Trophoblast cell (in vitro differentiated cells and primary cell): ENCODE measurements around the gene PRRX1.
A peak's percentile ranks its signal among the peaks of the same experiment; 100 is the strongest.

Experiments used
- DNase-seq, 2 donors: peaks; one replicate each; pipeline ENCODE4 v3.0.0-alpha.2; 2016
- H2AFZ ChIP-seq: 2 replicates; pipeline ENCODE4 v1.6.1; 2013; ENCODE audit warnings: low read length, moderate library complexity, mild to moderate bottlenecking; ENCODE audit not compliant: insufficient read depth, poor library complexity
- H2AK5ac ChIP-seq: 2 replicates; pipeline ENCODE4 v1.6.1; 2013; ENCODE audit warnings: mild to moderate bottlenecking, low read length
- H2BK120ac ChIP-seq: 2 replicates; pipeline ENCODE4 v1.6.1; 2013; ENCODE audit warnings: low read length, mild to moderate bottlenecking, moderate library complexity; ENCODE audit not compliant: insufficient read depth, poor library complexity
- H2BK12ac ChIP-seq: 2 replicates; pipeline ENCODE4 v1.6.1; 2013; ENCODE audit warnings: mild to moderate bottlenecking, low read length, moderate library complexity
- H2BK5ac ChIP-seq: 2 replicates; pipeline ENCODE4 v1.6.1; 2013; ENCODE audit warnings: low read length, low read depth, moderate library complexity, mild to moderate bottlenecking; ENCODE audit not compliant: poor library complexity
- H3K14ac ChIP-seq: 2 replicates; pipeline ENCODE4 v1.6.1; 2013; ENCODE audit warnings: mild to moderate bottlenecking, low read length
- H3K18ac ChIP-seq: 2 replicates; pipeline ENCODE4 v1.6.1; 2013; ENCODE audit warnings: mild to moderate bottlenecking, low read length
- H3K23ac ChIP-seq: 2 replicates; pipeline ENCODE4 v1.6.1; 2013; ENCODE audit warnings: low read length
- H3K27ac ChIP-seq: 2 replicates; pipeline ENCODE4 v1.5.1; 2013; ENCODE audit warnings: low read depth, mild to moderate bottlenecking, inconsistent platforms, low read length, moderate library complexity
- H3K27me3 ChIP-seq: 2 replicates; pipeline ENCODE4 v1.6.1; 2013; ENCODE audit warnings: inconsistent platforms, mild to moderate bottlenecking, low read length, moderate library complexity; ENCODE audit not compliant: insufficient read depth
- H3K36me3 ChIP-seq, 2 experiments: 1 replicate in 1 of 2; 2 replicates in 1 of 2; pipeline ENCODE4 v1.6.1; 2013; ENCODE audit warnings: low read length in 2 of 2, mild to moderate bottlenecking in 2 of 2, moderate library complexity in 1 of 2; ENCODE audit not compliant: insufficient read depth in 2 of 2, control insufficient read depth in 1 of 2
- H3K4ac ChIP-seq: 2 replicates; pipeline ENCODE4 v1.6.1; 2013; ENCODE audit warnings: low read depth, mild to moderate bottlenecking, low read length, moderate library complexity
- H3K4me1 ChIP-seq, 2 experiments: 1 replicate in 1 of 2; 2 replicates in 1 of 2; pipeline ENCODE4 v1.6.1; 2013; ENCODE audit warnings: low read length in 2 of 2, mild to moderate bottlenecking in 2 of 2, moderate library complexity in 1 of 2; ENCODE audit not compliant: insufficient read depth in 2 of 2, control insufficient read depth in 1 of 2
- H3K4me2 ChIP-seq: 2 replicates; pipeline ENCODE4 v1.6.1; 2013; ENCODE audit warnings: inconsistent platforms, mild to moderate bottlenecking, low read length, moderate library complexity
- H3K4me3 ChIP-seq: 2 replicates; pipeline ENCODE4 v1.5.1; 2013; ENCODE audit warnings: mild to moderate bottlenecking, low read depth, low read length, inconsistent platforms
- H3K79me1 ChIP-seq: one replicate; pipeline ENCODE4 v1.6.1; 2013; ENCODE audit warnings: low read length
- H3K79me2 ChIP-seq: 2 replicates; pipeline ENCODE4 v1.6.1; 2013; ENCODE audit warnings: low read length, mild to moderate bottlenecking; ENCODE audit not compliant: control insufficient read depth, insufficient read depth, poor library complexity
- H3K9ac ChIP-seq: 2 replicates; pipeline ENCODE4 v1.6.1; 2013; ENCODE audit warnings: mild to moderate bottlenecking, low read length
- H3K9me3 ChIP-seq: 2 replicates; pipeline ENCODE4 v1.6.1; 2013; ENCODE audit warnings: low read depth, mild to moderate bottlenecking, control low read depth, inconsistent platforms, low read length; ENCODE audit not compliant: insufficient read depth
- H4K12ac ChIP-seq: 2 replicates; pipeline ENCODE4 v1.6.1; 2013; ENCODE audit warnings: low read depth, mild to moderate bottlenecking, low read length, moderate library complexity
- H4K8ac ChIP-seq: 2 replicates; pipeline ENCODE4 v1.6.1; 2013; ENCODE audit warnings: low read depth, mild to moderate bottlenecking, low read length, moderate library complexity
- H4K91ac ChIP-seq: one replicate; pipeline ENCODE4 v1.6.1; 2013; ENCODE audit warnings: low read depth, mild to moderate bottlenecking, low read length, moderate library complexity
- WGBS: extraction: QIAGEN DNeasy Blood & Tissue Kit; methylation state at CpG from one replicate; pipeline ENCODE4 v1.1.7; 2013; ENCODE audit warnings: missing lambda C conversion rate; ENCODE audit not compliant: insufficient read length, insufficient coverage; ENCODE audit errors: extremely low coverage; 5-methylcytosine and 5-hydroxymethylcytosine counted together

The PRRX1 gene

DNA sequence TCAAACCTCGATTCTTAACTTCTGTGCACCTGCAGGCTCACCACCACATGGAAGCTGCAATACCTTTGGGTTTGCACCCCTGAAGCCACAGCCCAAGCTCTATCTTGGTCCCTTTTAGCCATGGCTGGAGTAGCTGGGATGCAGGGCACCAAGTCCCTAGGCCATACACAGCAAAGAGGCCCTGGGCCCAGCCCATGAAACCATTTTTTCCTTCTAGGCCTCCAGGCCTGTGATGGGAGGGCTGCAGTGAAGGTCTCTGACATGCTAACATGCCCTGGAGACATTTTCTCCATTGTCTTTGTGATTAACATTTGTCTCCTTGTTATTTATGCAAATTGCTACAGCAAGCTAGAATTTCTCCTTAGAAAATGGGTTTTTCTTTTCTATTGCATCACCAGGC is 79.2 kb downstream of the PRRX1 start:
- no peak overlapping the region for H2BK12ac ChIP-seq
- H2AFZ ChIP-seq: no peak overlapping the region
- no peak overlapping the region for H2AK5ac ChIP-seq
- peaks cover 6% of the 10 kb centered on the region for H3K9me3 ChIP-seq
- no peak for DNase-seq
- no peak overlapping the region for H3K23ac ChIP-seq
- H3K36me3 ChIP-seq: no peaks in the 10 kb centered on the region
- H3K27me3 ChIP-seq: no peaks in the 10 kb centered on the region
- H3K14ac ChIP-seq: no peak overlapping the region
- H3K4me1 ChIP-seq: no peaks in the 10 kb centered on the region
- WGBS: no CpG with 5 or more reads among the region's 1 CpG
- no peak overlapping the region for H3K18ac ChIP-seq
- no peak overlapping the region for H4K91ac ChIP-seq
- H3K9ac ChIP-seq: no peak overlapping the region
- no peak overlapping the region for H3K4ac ChIP-seq
- H3K27ac ChIP-seq: no peak overlapping the region
- no peaks in the 10 kb centered on the region for H3K79me1 ChIP-seq
- no peak overlapping the region for H4K8ac ChIP-seq
- H2BK5ac ChIP-seq: no peak overlapping the region
- H3K79me2 ChIP-seq: no peaks in the 10 kb centered on the region
- no peak overlapping the region for H4K12ac ChIP-seq
- H3K4me2 ChIP-seq: no peak overlapping the region
- no peak overlapping the region for H2BK120ac ChIP-seq
- H3K4me3 ChIP-seq: peak overlapping the region; percentile 44

GRCh38 chr1:170749549-170749948 is 85.6 kb downstream of the PRRX1 start:
- Histone ChIP-seq H2BK12ac (no peak overlapping the region), H3K4me2 (no peak overlapping the region), H3K18ac (no peak overlapping the region), H3K23ac (no peak overlapping the region), H2AFZ (no peak overlapping the region), H3K79me1 (no peaks in the 10 kb centered on the region), H4K91ac (no peak overlapping the region), H3K4ac (no peak overlapping the region), H3K79me2 (no peaks in the 10 kb centered on the region), H4K12ac (no peak overlapping the region), H2BK5ac (no peak overlapping the region), H3K4me1 (no peaks in the 10 kb centered on the region), H3K9me3 (no peaks in the 10 kb centered on the region), H3K27me3 (no peaks in the 10 kb centered on the region), H2BK120ac (no peak overlapping the region), H3K36me3 (no peaks in the 10 kb centered on the region), H3K27ac (no peak overlapping the region), H4K8ac (no peak overlapping the region), H3K4me3 (no peak overlapping the region), H3K14ac (no peak overlapping the region), H2AK5ac (no peak overlapping the region), H3K9ac (no peak overlapping the region)
- WGBS: no CpG with 5 or more reads among the region's 2 CpGs
- DNase-seq: no peak

GRCh38 chr1:170749959-170750358 is 86.0 kb downstream of the PRRX1 start:
- no CpG with 5 or more reads among the region's 2 CpGs for WGBS

DNA sequence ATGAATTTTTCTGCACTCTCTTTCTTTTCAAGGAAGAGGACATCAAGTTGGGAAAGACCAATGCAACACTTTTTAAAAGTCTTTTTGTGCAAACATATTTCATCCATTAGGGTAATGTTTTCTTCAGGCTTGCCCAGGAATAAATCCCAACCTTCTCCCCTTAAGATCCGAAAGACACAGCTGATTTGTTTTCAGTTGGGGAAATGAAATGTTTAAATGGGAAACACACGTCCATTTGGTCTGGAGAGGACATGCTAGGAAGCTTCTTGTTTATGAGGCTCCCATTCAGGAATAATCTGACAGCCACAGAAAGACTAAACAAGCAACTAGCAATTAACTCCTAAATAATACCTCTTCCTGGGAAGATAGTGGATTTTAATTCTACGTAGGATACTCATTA is 91.9 kb downstream of the PRRX1 start:
- no CpG with 5 or more reads among the region's 3 CpGs for WGBS
- no peak overlapping the region for H3K18ac ChIP-seq
- H3K4ac ChIP-seq: no peak overlapping the region
- H3K4me3 ChIP-seq: no peak overlapping the region
- DNase-seq: no peak
- no peak overlapping the region for H2AK5ac ChIP-seq
- H3K36me3 ChIP-seq: no peaks in the 10 kb centered on the region
- no peak overlapping the region for H4K12ac ChIP-seq
- H2BK12ac ChIP-seq: no peak overlapping the region
- no peaks in the 10 kb centered on the region for H3K79me2 ChIP-seq
- no peak overlapping the region for H3K23ac ChIP-seq
- no peak overlapping the region for H3K27ac ChIP-seq
- no peak overlapping the region for H2BK5ac ChIP-seq
- H2BK120ac ChIP-seq: no peak overlapping the region
- no peaks in the 10 kb centered on the region for H3K4me1 ChIP-seq
- H3K9ac ChIP-seq: no peak overlapping the region
- no peak overlapping the region for H4K8ac ChIP-seq
- no peak overlapping the region for H3K14ac ChIP-seq
- no peaks in the 10 kb centered on the region for H3K9me3 ChIP-seq
- H3K27me3 ChIP-seq: no peaks in the 10 kb centered on the region
- H3K4me2 ChIP-seq: no peak overlapping the region
- H3K79me1 ChIP-seq: no peaks in the 10 kb centered on the region
- H4K91ac ChIP-seq: no peak overlapping the region
- no peak overlapping the region for H2AFZ ChIP-seq

More at GRCh38 chr1:170749959-170750358, 86.0 kb downstream of the PRRX1 start:
- Histone ChIP-seq H3K27me3 (no peaks in the 10 kb centered on the region), H3K9me3 (no peaks in the 10 kb centered on the region), H4K91ac (no peak overlapping the region), H2BK120ac (no peak overlapping the region), H3K14ac (no peak overlapping the region), H4K12ac (no peak overlapping the region), H3K27ac (no peak overlapping the region), H4K8ac (no peak overlapping the region), H3K23ac (no peak overlapping the region), H3K4me3 (no peak overlapping the region), H3K79me2 (no peaks in the 10 kb centered on the region), H2BK12ac (no peak overlapping the region), H3K18ac (no peak overlapping the region), H3K9ac (no peak overlapping the region), H3K79me1 (no peaks in the 10 kb centered on the region), H3K4ac (no peak overlapping the region), H3K36me3 (no peaks in the 10 kb centered on the region), H2AK5ac (no peak overlapping the region), H3K4me2 (no peak overlapping the region), H3K4me1 (no peaks in the 10 kb centered on the region), H2AFZ (no peak overlapping the region), H2BK5ac (no peak overlapping the region)
- DNase-seq: no peak
